ENCODE data around the gene LCOR. TPM values are rescaled to one million over a fixed set of nuclear protein-coding genes. Genes with fewer than 3 reads are reported as not detected.

LCOR gene
- total and polyA plus RNA-seq, 2 experiments from 2014 or later = 9.1 to 14.8 TPM

DNA sequence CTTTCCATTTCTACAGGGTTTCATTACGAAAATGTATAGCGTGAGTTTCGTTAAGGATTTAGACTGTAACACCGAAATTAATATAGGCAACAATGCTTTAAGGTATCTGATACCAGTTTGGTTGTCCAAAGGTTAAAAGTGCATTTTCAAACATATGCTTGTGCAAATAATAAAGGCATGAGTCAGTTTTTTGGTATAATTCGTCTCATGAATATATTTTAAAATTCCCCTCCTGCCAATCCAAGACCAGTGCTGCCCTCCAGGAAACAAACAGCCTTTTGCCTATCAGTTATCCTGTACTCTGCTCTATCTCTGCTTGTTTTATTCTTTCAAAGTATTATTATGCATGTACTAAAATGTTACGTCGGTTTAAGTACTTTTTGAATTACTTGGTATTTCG lies 2.0 kb downstream of the LCOR start:
- H4K20me1 ChIP-seq (ENCODE audit: insufficient read depth) = peaks cover 26% of the 10 kb centered on the region
- DNase-seq = peak; percentile 36
- H3K4me2 ChIP-seq (ENCODE audit: unreplicated experiment) = peak overlapping the region; percentile 90
- no peaks in the 10 kb centered on the region for H3K9me3 ChIP-seq (ENCODE audit: low read depth)
- H3K9ac ChIP-seq = peak overlapping the region; percentile 87
- peaks cover 63% of the 10 kb centered on the region for H3K79me2 ChIP-seq (ENCODE audit: insufficient read depth)
- TF ChIP-seq EZH2phosphoT487 (IDR thresholded peaks at IDR 0.05; ENCODE audit: insufficient read depth, low read depth) = no peak
- TF ChIP-seq EZH2 (IDR thresholded peaks at IDR 0.05; ENCODE audit: insufficient read depth, poor library complexity, severe bottlenecking) = no peak
- 59 to 65% methylated on average over 8 of the region's 8 CpGs for WGBS, 2 experiments (ENCODE audit: low coverage in 1 of 2, low lambda C conversion rate in 2 of 2, missing lambda C conversion rate in 2 of 2)
- no peaks in the 10 kb centered on the region for H3K27me3 ChIP-seq (replicated peaks; ENCODE audit: insufficient read depth)
- peak overlapping the region; percentile 89 for H3K4me3 ChIP-seq
- H3K9me2 ChIP-seq (ENCODE audit: insufficient read depth) = no peaks in the 10 kb centered on the region
- H3K4me1 ChIP-seq (ENCODE audit: insufficient read depth) = peaks cover 35% of the 10 kb centered on the region
- in situ Hi-C loops (cut with MboI) = no loop called here
- H3F3A ChIP-seq (ENCODE audit: insufficient read depth) = peaks cover 25% of the 10 kb centered on the region
- no peaks in the 10 kb centered on the region for H3K36me3 ChIP-seq (ENCODE audit: low read depth)
- H2AFZ ChIP-seq = no peak overlapping the region
- peak overlapping the region; percentile 81 for H3K27ac ChIP-seq

DNA sequence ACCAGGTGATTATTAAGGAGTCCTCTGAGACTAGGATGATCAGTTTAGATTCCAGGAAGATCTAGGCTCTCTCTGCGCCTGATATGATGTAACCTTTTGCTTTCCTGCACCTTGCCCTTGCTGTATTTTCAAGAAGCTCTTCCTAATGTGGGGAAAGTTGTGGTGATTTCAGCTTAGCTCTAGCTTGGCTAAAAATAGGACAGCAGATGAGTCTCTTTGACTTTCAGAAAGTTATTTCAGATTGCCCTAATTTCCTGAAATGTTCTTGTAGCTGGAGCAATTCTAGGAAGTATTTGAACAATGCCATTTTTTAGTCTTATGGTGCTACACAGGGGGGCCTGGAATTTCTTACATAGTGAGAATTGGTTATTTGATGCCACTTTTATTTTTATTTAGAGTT lies 3.8 kb downstream of the LCOR start:
- in situ Hi-C loops (cut with MboI) = no loop called here
- no peaks in the 10 kb centered on the region for H3K27me3 ChIP-seq (replicated peaks; ENCODE audit: insufficient read depth)
- H3K9me2 ChIP-seq (ENCODE audit: insufficient read depth) = no peaks in the 10 kb centered on the region
- peaks cover 81% of the 10 kb centered on the region for H3K79me2 ChIP-seq (ENCODE audit: insufficient read depth)
- DNase-seq = peak; percentile 42
- H3F3A ChIP-seq (ENCODE audit: insufficient read depth) = peaks cover 24% of the 10 kb centered on the region
- peak overlapping the region; percentile 32 for H3K27ac ChIP-seq
- WGBS, 2 experiments (ENCODE audit: low coverage in 1 of 2, low lambda C conversion rate in 2 of 2, missing lambda C conversion rate in 2 of 2) = 95% methylated on average over 1 of the region's 1 CpG
- H3K4me1 ChIP-seq (ENCODE audit: insufficient read depth) = peaks cover 34% of the 10 kb centered on the region
- no peak overlapping the region for H3K9ac ChIP-seq
- peak overlapping the region; percentile 1; the same call in 1 of the 2 replicates for H3K4me3 ChIP-seq
- H4K20me1 ChIP-seq (ENCODE audit: insufficient read depth) = peaks cover 36% of the 10 kb centered on the region
- no peaks in the 10 kb centered on the region for H3K9me3 ChIP-seq (ENCODE audit: low read depth)
- H2AFZ ChIP-seq = no peak overlapping the region
- TF ChIP-seq EZH2 (IDR thresholded peaks at IDR 0.05; ENCODE audit: insufficient read depth, poor library complexity, severe bottlenecking) = no peak
- no peak for TF ChIP-seq EZH2phosphoT487 (IDR thresholded peaks at IDR 0.05; ENCODE audit: insufficient read depth, low read depth)
- H3K4me2 ChIP-seq (ENCODE audit: unreplicated experiment) = peak overlapping the region; percentile 27
- H3K36me3 ChIP-seq (ENCODE audit: low read depth) = no peaks in the 10 kb centered on the region

DNA sequence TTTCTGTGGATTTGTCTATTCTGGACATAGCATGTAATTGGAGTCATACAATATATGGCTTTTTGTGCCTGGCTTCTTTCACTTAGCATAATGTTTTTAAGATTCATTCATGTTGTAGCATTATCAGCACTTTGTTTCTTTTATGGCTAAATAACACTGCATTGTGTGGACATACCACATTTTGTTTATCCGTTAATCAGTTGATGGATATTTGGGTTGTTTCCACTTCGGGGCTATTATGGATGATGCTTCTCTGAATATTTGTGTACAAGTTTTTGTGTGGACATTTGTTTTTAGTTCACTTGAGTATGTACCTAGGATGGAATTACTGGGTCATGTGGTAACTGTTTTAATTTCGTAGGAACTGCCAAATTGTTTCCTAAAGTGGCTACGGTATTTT lies 6.4 kb downstream of the LCOR start:
- peaks cover 34% of the 10 kb centered on the region for H3K4me1 ChIP-seq (ENCODE audit: insufficient read depth)
- no peak overlapping the region for H2AFZ ChIP-seq
- no peak overlapping the region for H3K4me3 ChIP-seq
- peaks cover 16% of the 10 kb centered on the region for H3F3A ChIP-seq (ENCODE audit: insufficient read depth)
- H3K79me2 ChIP-seq (ENCODE audit: insufficient read depth) = peaks cover 100% of the 10 kb centered on the region
- no peak overlapping the region for H3K27ac ChIP-seq
- no peaks in the 10 kb centered on the region for H3K36me3 ChIP-seq (ENCODE audit: low read depth)
- H3K27me3 ChIP-seq (replicated peaks; ENCODE audit: insufficient read depth) = no peaks in the 10 kb centered on the region
- TF ChIP-seq EZH2phosphoT487 (IDR thresholded peaks at IDR 0.05; ENCODE audit: insufficient read depth, low read depth) (no peak), EZH2 (IDR thresholded peaks at IDR 0.05; ENCODE audit: insufficient read depth, poor library complexity, severe bottlenecking) (no peak)
- WGBS, 2 experiments (ENCODE audit: low coverage in 1 of 2, low lambda C conversion rate in 2 of 2, missing lambda C conversion rate in 2 of 2) = 78 to 83% methylated on average over 4 of the region's 4 CpGs
- no peak overlapping the region for H3K4me2 ChIP-seq (ENCODE audit: unreplicated experiment)
- DNase-seq = no peak
- H3K9me3 ChIP-seq (ENCODE audit: low read depth) = no peaks in the 10 kb centered on the region
- peaks cover 41% of the 10 kb centered on the region for H4K20me1 ChIP-seq (ENCODE audit: insufficient read depth)
- H3K9ac ChIP-seq = no peak overlapping the region
- no peaks in the 10 kb centered on the region for H3K9me2 ChIP-seq (ENCODE audit: insufficient read depth)
- in situ Hi-C loops (cut with MboI) = no loop called here

DNA sequence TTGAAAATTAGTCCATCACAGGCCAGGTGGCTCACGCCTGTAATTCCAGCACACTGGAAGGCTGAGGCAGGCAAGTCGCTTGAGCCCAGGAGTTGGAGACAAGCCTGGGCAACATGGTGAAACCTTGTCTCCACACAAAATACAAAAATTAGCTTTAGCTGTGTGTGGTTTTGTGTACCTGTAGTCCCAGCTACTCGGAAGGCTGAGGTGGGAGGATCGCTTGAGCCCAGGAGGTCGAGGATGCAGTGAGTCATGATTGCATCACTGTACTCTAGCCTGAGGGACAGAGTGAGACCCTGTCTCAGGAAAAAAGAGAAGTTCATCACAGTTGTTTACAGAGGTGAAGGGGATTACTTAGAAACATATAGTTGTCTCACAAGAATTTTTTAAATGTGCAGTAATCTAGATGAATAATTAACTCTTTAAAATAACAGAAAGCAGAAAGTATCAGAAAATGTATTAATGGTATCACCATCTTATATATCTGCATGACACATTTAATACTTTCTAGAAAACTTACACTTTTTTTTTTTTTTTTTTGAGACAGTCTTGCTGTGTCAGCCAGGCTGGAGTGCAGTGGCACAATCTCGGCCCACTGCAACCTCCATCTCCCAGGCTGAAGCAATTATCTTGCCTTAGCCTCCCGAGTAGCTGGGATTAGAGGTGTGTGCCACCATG lies 8.9 kb downstream of the LCOR start:
- H3K36me3 ChIP-seq (ENCODE audit: low read depth) = no peaks in the 10 kb centered on the region
- no peaks in the 10 kb centered on the region for H3K9me3 ChIP-seq (ENCODE audit: low read depth)
- no peak overlapping the region for H3K4me2 ChIP-seq (ENCODE audit: unreplicated experiment)
- peaks cover 36% of the 10 kb centered on the region for H4K20me1 ChIP-seq (ENCODE audit: insufficient read depth)
- WGBS, 2 experiments (ENCODE audit: low coverage in 1 of 2, low lambda C conversion rate in 2 of 2, missing lambda C conversion rate in 2 of 2) = 76 to 77% methylated on average over 7 of the region's 7 CpGs
- H3K4me3 ChIP-seq = no peak overlapping the region
- no peak for TF ChIP-seq EZH2 (IDR thresholded peaks at IDR 0.05; ENCODE audit: insufficient read depth, poor library complexity, severe bottlenecking)
- TF ChIP-seq EZH2phosphoT487 (IDR thresholded peaks at IDR 0.05; ENCODE audit: insufficient read depth, low read depth) = no peak
- no peaks in the 10 kb centered on the region for H3K9me2 ChIP-seq (ENCODE audit: insufficient read depth)
- no peak overlapping the region for H3K27ac ChIP-seq
- in situ Hi-C loops (cut with MboI) = no loop called here
- H3F3A ChIP-seq (ENCODE audit: insufficient read depth) = 0 out of 2 replicates have a peak, but pooled peaks cover 5% of the 10 kb centered on the region
- no peaks in the 10 kb centered on the region for H3K27me3 ChIP-seq (replicated peaks; ENCODE audit: insufficient read depth)
- no peak overlapping the region for H3K9ac ChIP-seq
- no peak overlapping the region for H2AFZ ChIP-seq
- DNase-seq = no peak
- peaks cover 100% of the 10 kb centered on the region for H3K79me2 ChIP-seq (ENCODE audit: insufficient read depth)
- H3K4me1 ChIP-seq (ENCODE audit: insufficient read depth) = peaks cover 15% of the 10 kb centered on the region

Measured in GM23248 (cell line).